Measurements from ENCODE around the gene EIF1. TPM values are rescaled to one million over a fixed set of nuclear protein-coding genes. Genes with fewer than 3 reads are reported as not detected.

The EIF1 gene
- total and polyA plus RNA-seq, 2 experiments from 2014 or later: 272 to 603 TPM

GRCh38 chr17:41663451-41664171 lies 25.1 kb upstream of the EIF1 start:
- Histone ChIP-seq H3F3A (replicated peaks; ENCODE audit: low read depth) (no peaks in the 10 kb centered on the region), H3K4me2 (no peak overlapping the region)
- no peak overlapping the region for H3K4me3 Mint-ChIP-seq

GRCh38 chr17:41664172-41664457 lies 24.6 kb upstream of the EIF1 start:
- Histone ChIP-seq H3K36me3 (ENCODE audit: insufficient read depth) (no peaks in the 10 kb centered on the region), H4K20me1 (replicated peaks; ENCODE audit: insufficient read depth) (no peaks in the 10 kb centered on the region), H3K27me3 (ENCODE audit: insufficient read depth) (no peaks in the 10 kb centered on the region), H3K4me3 (no peak overlapping the region), H3K4me2 (no peak overlapping the region), H3K27ac (ENCODE audit: low read depth) (no peak overlapping the region), H3K4me1 (ENCODE audit: insufficient read depth) (peaks cover 13% of the 10 kb centered on the region; the same call in 1 of the 2 replicates), H3F3A (replicated peaks; ENCODE audit: low read depth) (no peaks in the 10 kb centered on the region), H3K9me2 (ENCODE audit: insufficient read depth) (no peaks in the 10 kb centered on the region), H3K79me2 (replicated peaks; ENCODE audit: insufficient read depth) (no peaks in the 10 kb centered on the region), H2AFZ (no peak overlapping the region)
- Mint-ChIP-seq H3K36me3 (ENCODE audit: low read depth) (no peaks in the 10 kb centered on the region), H3K4me3 (no peak overlapping the region), H3K27ac (no peak overlapping the region), H3K27me3 (ENCODE audit: insufficient read depth, low read depth, poor library complexity) (peaks cover 26% of the 10 kb centered on the region), H3K9me3 (no peaks in the 10 kb centered on the region; the same call in 2 of the 3 replicates), H3K4me1 (peaks cover 26% of the 10 kb centered on the region)
- DNase-seq (ENCODE audit: low spot score) (no peak), ATAC-seq (no peak)
- no peak for TF ChIP-seq CREB1 (CRISPR knock-in tag; IDR thresholded peaks at IDR 0.05; ENCODE audit: low read depth)
- TF ChIP-seq ZNF114 (CRISPR knock-in tag; IDR thresholded peaks at IDR 0.05): no peak
- TF ChIP-seq POLR2AphosphoS5 (IDR thresholded peaks at IDR 0.05; ENCODE audit: low read depth): no peak
- TF ChIP-seq JUNB (IDR thresholded peaks at IDR 0.05; ENCODE audit: unreplicated experiment): no peak
- TF ChIP-seq CTCF (conservative IDR thresholded peaks at IDR 0.05; ENCODE audit: low read depth in 2 of 2): no peak
- no peak for TF ChIP-seq ZNF462 (CRISPR knock-in tag; IDR thresholded peaks at IDR 0.05)
- TF ChIP-seq EZH2phosphoT487 (IDR thresholded peaks at IDR 0.05; ENCODE audit: unreplicated experiment): no peak
- no peak for TF ChIP-seq EZH2 (IDR thresholded peaks at IDR 0.05; ENCODE audit: low read depth, unreplicated experiment)
- no peak for TF ChIP-seq STAT1 (IDR thresholded peaks at IDR 0.05; ENCODE audit: unreplicated experiment)

More at GRCh38 chr17:41663451-41664171, 25.1 kb upstream of the EIF1 start:
- Mint-ChIP-seq H3K27me3 (ENCODE audit: insufficient read depth, low read depth, poor library complexity) (peaks cover 27% of the 10 kb centered on the region), H3K27ac (no peak overlapping the region), H3K9me3 (no peaks in the 10 kb centered on the region; the same call in 2 of the 3 replicates), H3K36me3 (ENCODE audit: low read depth) (no peaks in the 10 kb centered on the region), H3K4me1 (peaks cover 28% of the 10 kb centered on the region)
- DNase-seq (ENCODE audit: low spot score) (no peak), ATAC-seq (no peak)
- H3K27ac ChIP-seq (ENCODE audit: low read depth): no peak overlapping the region
- H2AFZ ChIP-seq: no peak overlapping the region
- H3K27me3 ChIP-seq (ENCODE audit: insufficient read depth): no peaks in the 10 kb centered on the region
- no peaks in the 10 kb centered on the region for H3K9me2 ChIP-seq (ENCODE audit: insufficient read depth)
- H4K20me1 ChIP-seq (replicated peaks; ENCODE audit: insufficient read depth): no peaks in the 10 kb centered on the region
- no peak overlapping the region for H3K4me3 ChIP-seq
- no peaks in the 10 kb centered on the region for H3K79me2 ChIP-seq (replicated peaks; ENCODE audit: insufficient read depth)
- no peaks in the 10 kb centered on the region for H3K36me3 ChIP-seq (ENCODE audit: insufficient read depth)
- TF ChIP-seq NANOG (IDR thresholded peaks at IDR 0.05; ENCODE audit: borderline replicate concordance) (no peak), ETS1 (IDR thresholded peaks at IDR 0.05) (no peak), STAT1 (IDR thresholded peaks at IDR 0.05; ENCODE audit: unreplicated experiment) (no peak), JUNB (IDR thresholded peaks at IDR 0.05; ENCODE audit: unreplicated experiment) (no peak), EZH2phosphoT487 (IDR thresholded peaks at IDR 0.05; ENCODE audit: unreplicated experiment) (no peak), EZH2 (IDR thresholded peaks at IDR 0.05; ENCODE audit: low read depth, unreplicated experiment) (no peak)
- peaks cover 13% of the 10 kb centered on the region; the same call in 1 of the 2 replicates for H3K4me1 ChIP-seq (ENCODE audit: insufficient read depth)

Measured in GM23338 (cell line).